Activated T-cell treated with anti-CD3 and anti-CD28 coated beads, Interleukin-2, amount 50 U/mL, for 72 hours (primary cell): ENCODE results near the gene KCNMB1. TPM values are rescaled to one million over a fixed set of nuclear protein-coding genes. Genes with fewer than 3 reads are reported as not detected.
"Not testable (repeated sequence)": the region's sequence is repeated elsewhere in the genome, so short reads cannot be mapped to it uniquely, and the experiment has no call there.

ENCODE experiments used
- ATAC-seq, 2 donors: fragments of 150-1000 bp; cut with Tn5 transposase; replicated peaks in 1 of 2; 2 replicates each; pipeline ENCODE4 v1.10.0; 2021; ENCODE audit warnings: moderate library complexity in 2 of 2, mild to moderate bottlenecking in 1 of 2
- DNase-seq, 2 donors: peaks; one replicate each; pipeline ENCODE4 v3.0.0; 2021 to 2022; ENCODE audit warnings: mixed read lengths in 1 of 2
- H3K27ac Mint-ChIP-seq: one replicate; pipeline ENCODE4 v1.8.0; 2022; ENCODE audit warnings: mild to moderate bottlenecking, moderate library complexity, mixed read lengths
- H3K27me3 Mint-ChIP-seq: one replicate; pipeline ENCODE4 v1.8.0; 2022; ENCODE audit warnings: low read depth, mixed read lengths
- H3K36me3 Mint-ChIP-seq, 2 donors: one replicate each; pipeline ENCODE4 v1.8.0; 2022; ENCODE audit warnings: mixed read lengths in 2 of 2, mild to moderate bottlenecking in 1 of 2; ENCODE audit not compliant: insufficient read depth in 2 of 2
- H3K4me1 Mint-ChIP-seq: one replicate; pipeline ENCODE4 v1.8.0; 2022; ENCODE audit warnings: low read depth, mixed read lengths
- H3K4me3 Mint-ChIP-seq, 2 donors: one replicate each; pipeline ENCODE4 v1.8.0; 2022; ENCODE audit warnings: mild to moderate bottlenecking in 2 of 2, mixed read lengths in 2 of 2, moderate library complexity in 2 of 2
- H3K9me3 Mint-ChIP-seq, 2 donors: one replicate each; pipeline ENCODE4 v1.8.0; 2022; ENCODE audit warnings: mixed read lengths in 2 of 2
- total RNA-seq, 2 donors: library from RNA; stranded (reverse); gene quantifications; one replicate each; pipeline ENCODE4 v1.2.3, GENCODE V29; 2022

KCNMB1 gene
- total RNA-seq, 2 donors from 2014 or later = not detected

GRCh38 chr5:170386743-170387395 lies 2.3 kb downstream of the KCNMB1 start:
- H3K36me3 Mint-ChIP-seq = no peaks in the 10 kb centered on the region
- no peak overlapping the region for H3K27ac Mint-ChIP-seq
- no peak overlapping the region for H3K4me3 Mint-ChIP-seq
- ATAC-seq = no peak
- H3K4me1 Mint-ChIP-seq = no peaks in the 10 kb centered on the region
- no peaks in the 10 kb centered on the region for H3K9me3 Mint-ChIP-seq
- peaks cover 7% of the 10 kb centered on the region for H3K27me3 Mint-ChIP-seq
- no peak for DNase-seq

DNA sequence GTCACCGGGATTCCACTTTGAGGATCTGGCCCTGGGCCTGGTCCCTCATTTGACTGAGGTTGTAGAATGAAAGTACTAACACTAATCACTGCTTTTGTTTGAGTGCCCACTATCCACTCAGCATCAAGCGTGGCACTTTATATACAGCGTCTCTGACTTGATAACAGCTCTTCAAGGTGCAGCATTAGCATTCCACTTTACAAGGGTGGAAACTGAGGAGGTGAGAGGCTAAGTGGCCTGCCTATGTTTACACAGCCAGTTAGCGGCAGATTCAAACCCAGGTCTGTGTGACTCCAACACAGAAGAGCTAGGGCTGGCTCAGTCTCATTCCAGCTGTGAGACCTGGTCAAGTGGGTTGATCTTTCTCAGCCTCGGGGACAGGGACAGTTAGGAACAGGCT lies 5.9 kb downstream of the KCNMB1 start:
- no peaks in the 10 kb centered on the region for H3K36me3 Mint-ChIP-seq
- H3K4me1 Mint-ChIP-seq = no peaks in the 10 kb centered on the region
- no peak overlapping the region for H3K27ac Mint-ChIP-seq
- ATAC-seq (no peak), DNase-seq (no peak)
- no peak overlapping the region for H3K4me3 Mint-ChIP-seq
- peaks cover 2% of the 10 kb centered on the region for H3K27me3 Mint-ChIP-seq
- no peaks in the 10 kb centered on the region for H3K9me3 Mint-ChIP-seq

DNA sequence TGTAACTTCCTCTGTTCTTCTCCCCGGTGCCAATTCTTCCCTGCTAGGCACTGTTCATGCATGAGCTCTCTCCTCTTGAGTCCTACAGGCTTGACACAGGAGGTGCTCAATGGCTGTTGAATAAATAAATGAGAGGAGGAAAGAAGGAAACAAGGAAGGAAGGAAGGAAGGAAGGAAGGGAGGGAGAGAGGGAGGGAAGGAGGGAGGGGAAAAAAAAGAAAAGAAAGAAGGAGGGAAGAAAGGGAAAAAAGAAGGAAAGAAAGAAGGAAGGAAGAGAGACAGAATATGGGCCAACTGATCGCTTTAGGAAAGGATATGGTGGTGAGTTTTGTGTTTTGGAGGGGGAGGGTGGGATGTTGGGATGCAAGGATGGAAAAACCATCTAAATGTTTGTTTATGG lies 6.4 kb downstream of the KCNMB1 start:
- ATAC-seq = no peak
- H3K4me3 Mint-ChIP-seq = no peak overlapping the region

GRCh38 chr5:170380361-170380951 lies 8.7 kb downstream of the KCNMB1 start:
- ATAC-seq (no peak), DNase-seq (no peak)
- Mint-ChIP-seq H3K27ac (no peak overlapping the region), H3K4me1 (no peaks in the 10 kb centered on the region), H3K27me3 (no peaks in the 10 kb centered on the region), H3K9me3 (no peaks in the 10 kb centered on the region), H3K4me3 (no peak overlapping the region), H3K36me3 (no peaks in the 10 kb centered on the region)

More for the DNA sequence above, 6.4 kb downstream of the KCNMB1 start:
- no peaks in the 10 kb centered on the region for H3K9me3 Mint-ChIP-seq
- H3K27ac Mint-ChIP-seq = no peak overlapping the region
- H3K4me1 Mint-ChIP-seq = no peaks in the 10 kb centered on the region
- no peaks in the 10 kb centered on the region for H3K27me3 Mint-ChIP-seq
- H3K36me3 Mint-ChIP-seq = no peaks in the 10 kb centered on the region
- DNase-seq = no peak

DNA sequence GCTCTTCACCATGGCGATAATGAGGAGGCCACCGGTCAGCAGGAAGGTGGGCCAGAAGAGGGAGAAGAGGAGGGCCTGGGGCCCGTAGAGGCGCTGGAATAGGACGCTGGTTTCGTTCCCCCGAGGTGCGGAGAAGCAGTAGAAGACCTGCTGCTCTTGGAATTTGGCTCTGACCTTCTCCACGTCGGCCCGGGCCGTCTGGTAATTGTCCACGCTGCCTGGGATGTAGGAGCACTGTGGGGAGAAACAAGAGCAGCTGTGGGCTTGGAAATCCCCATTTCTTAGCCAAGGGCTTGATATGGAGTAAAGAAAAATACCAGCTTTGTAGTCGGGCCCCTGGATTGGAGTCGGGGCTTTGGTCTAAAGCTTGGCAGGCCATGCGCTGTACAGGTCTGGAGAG lies 10.4 kb downstream of the KCNMB1 start:
- H3K9me3 Mint-ChIP-seq = no peaks in the 10 kb centered on the region

DNA sequence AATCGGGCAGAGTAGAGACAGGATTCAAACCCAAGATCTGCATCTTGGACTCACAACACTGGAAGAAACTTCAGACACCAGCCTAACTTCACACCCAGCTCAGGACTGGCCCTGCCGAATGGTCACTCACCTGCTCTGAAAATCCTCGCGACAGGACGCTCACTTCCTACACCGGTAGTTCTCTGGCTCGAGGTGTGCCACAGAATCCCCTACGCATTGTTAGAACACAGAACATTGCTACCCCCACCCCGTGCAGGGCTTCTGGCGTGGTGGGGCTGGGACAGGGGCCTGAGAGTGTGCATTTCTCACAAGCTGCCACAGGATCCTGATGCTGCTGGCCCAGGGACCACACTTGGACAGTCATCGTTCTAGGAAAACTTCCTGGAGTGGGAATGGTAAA lies 12.1 kb downstream of the KCNMB1 start:
- Mint-ChIP-seq H3K27ac (no peak overlapping the region), H3K36me3 (no peaks in the 10 kb centered on the region), H3K9me3 (no peaks in the 10 kb centered on the region), H3K4me3 (no peak overlapping the region), H3K4me1 (no peaks in the 10 kb centered on the region), H3K27me3 (peaks cover under 1% of the 10 kb centered on the region)
- DNase-seq = no peak
- no peak for ATAC-seq

More for the DNA sequence above, 10.4 kb downstream of the KCNMB1 start:
- DNase-seq (no peak), ATAC-seq (no peak)
- Mint-ChIP-seq H3K27ac (no peak overlapping the region), H3K36me3 (no peaks in the 10 kb centered on the region), H3K27me3 (no peaks in the 10 kb centered on the region), H3K4me1 (no peaks in the 10 kb centered on the region), H3K4me3 (no peak overlapping the region)

DNA sequence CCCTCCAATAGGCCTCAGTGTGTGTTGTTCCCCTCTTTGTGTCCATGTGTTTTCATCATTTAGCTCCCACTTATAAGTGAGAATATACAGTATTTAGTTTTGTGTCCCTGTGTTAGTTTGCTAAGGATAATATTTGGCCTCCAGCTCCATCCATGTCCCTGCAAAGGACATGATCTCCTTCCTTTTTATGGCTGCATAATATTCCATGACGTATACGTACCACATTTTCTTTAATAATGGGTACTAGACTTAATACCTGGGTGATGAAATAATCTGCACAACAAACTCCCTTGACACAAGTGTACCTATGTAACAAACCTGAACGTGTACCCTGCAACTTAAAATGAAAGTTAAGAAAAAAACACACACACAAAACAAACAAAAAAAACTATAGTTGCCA lies 12.6 kb downstream of the KCNMB1 start:
- not testable (repeated sequence) for H3K36me3 Mint-ChIP-seq, DNase-seq, H3K27me3 Mint-ChIP-seq, H3K27ac Mint-ChIP-seq, H3K4me3 Mint-ChIP-seq, ATAC-seq, H3K9me3 Mint-ChIP-seq, H3K4me1 Mint-ChIP-seq

DNA sequence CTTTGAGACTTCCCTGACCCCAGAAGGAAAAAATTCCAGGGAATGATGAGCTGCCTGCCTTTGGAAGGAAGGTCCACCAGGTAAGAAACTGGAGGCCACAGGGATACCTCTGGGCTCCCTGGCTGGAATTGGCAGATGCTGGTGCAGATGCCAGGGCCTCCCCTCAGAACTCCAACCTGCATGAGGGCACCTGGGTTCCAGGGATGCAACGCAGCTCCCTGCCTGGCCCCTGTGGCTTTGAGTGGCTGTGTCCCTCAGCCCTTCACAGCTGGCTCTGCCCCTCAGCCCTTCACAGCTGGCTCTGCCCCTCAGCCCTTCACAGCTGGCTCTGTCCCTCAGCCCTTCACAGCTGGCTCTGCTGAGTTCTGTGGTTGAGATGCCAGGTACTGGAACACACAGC lies 13.9 kb downstream of the KCNMB1 start:
- H3K4me1 Mint-ChIP-seq = no peaks in the 10 kb centered on the region
- no peak overlapping the region for H3K4me3 Mint-ChIP-seq
- H3K9me3 Mint-ChIP-seq = no peaks in the 10 kb centered on the region
- H3K27ac Mint-ChIP-seq = no peak overlapping the region
- DNase-seq = no peak
- H3K36me3 Mint-ChIP-seq = no peaks in the 10 kb centered on the region
- ATAC-seq = no peak
- H3K27me3 Mint-ChIP-seq = peaks cover 5% of the 10 kb centered on the region

GRCh38 chr5:170372971-170373370 lies 16.2 kb downstream of the KCNMB1 start:
- no peaks in the 10 kb centered on the region for H3K36me3 Mint-ChIP-seq
- no peaks in the 10 kb centered on the region for H3K4me1 Mint-ChIP-seq
- no peak overlapping the region for H3K4me3 Mint-ChIP-seq
- DNase-seq (no peak), ATAC-seq (no peak)
- no peak overlapping the region for H3K27ac Mint-ChIP-seq
- H3K27me3 Mint-ChIP-seq = peaks cover 5% of the 10 kb centered on the region
- H3K9me3 Mint-ChIP-seq = no peaks in the 10 kb centered on the region

DNA sequence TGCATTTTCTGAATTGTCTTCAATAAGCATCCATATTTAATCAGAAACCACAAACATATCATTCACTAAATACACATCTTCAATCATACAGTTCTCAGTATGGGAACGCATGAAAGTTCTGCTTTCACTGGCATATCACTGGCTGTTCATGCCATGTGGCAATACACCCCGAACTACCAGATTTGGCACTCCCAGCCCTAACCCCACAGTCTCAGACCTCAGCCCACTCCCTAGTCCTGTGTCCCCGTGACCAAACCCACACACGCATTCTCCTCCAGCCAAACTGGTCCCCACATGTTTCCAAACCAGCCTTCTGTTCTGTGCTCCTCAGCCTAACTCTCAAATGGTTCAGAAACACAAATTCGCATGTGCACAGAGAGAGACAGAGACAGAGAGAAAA lies 20.6 kb downstream of the KCNMB1 start:
- no peak overlapping the region for H3K27ac Mint-ChIP-seq
- DNase-seq (no peak), ATAC-seq (no peak)
- H3K9me3 Mint-ChIP-seq = no peaks in the 10 kb centered on the region
- H3K4me3 Mint-ChIP-seq = no peak overlapping the region
- H3K36me3 Mint-ChIP-seq = no peaks in the 10 kb centered on the region
- peaks cover 5% of the 10 kb centered on the region for H3K27me3 Mint-ChIP-seq
- H3K4me1 Mint-ChIP-seq = no peaks in the 10 kb centered on the region

DNA sequence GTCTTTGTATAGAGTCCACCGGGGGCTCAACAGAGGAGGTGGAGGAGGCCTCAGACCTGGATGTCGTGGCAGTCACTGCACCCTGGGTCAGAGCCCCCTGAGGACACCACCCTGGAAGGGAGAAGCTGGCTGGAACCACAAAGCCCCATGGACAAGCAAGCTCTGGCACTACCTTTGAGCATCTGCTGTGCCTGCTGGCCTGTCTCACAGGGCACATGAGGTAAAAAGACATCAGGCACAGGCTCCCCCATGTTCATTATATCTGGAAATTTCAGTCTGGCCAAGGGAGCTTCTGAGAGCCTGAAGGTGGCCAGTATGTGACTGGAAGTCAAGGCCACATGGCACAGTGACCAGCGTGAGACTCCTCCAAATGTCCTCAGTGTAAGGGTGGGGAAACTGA lies 22.9 kb downstream of the KCNMB1 start:
- ATAC-seq = no peak
- H3K27ac Mint-ChIP-seq = no peak overlapping the region
- H3K36me3 Mint-ChIP-seq = no peaks in the 10 kb centered on the region
- no peaks in the 10 kb centered on the region for H3K27me3 Mint-ChIP-seq
- H3K9me3 Mint-ChIP-seq = no peaks in the 10 kb centered on the region
- no peaks in the 10 kb centered on the region for H3K4me1 Mint-ChIP-seq
- H3K4me3 Mint-ChIP-seq = no peak overlapping the region
- no peak for DNase-seq

DNA sequence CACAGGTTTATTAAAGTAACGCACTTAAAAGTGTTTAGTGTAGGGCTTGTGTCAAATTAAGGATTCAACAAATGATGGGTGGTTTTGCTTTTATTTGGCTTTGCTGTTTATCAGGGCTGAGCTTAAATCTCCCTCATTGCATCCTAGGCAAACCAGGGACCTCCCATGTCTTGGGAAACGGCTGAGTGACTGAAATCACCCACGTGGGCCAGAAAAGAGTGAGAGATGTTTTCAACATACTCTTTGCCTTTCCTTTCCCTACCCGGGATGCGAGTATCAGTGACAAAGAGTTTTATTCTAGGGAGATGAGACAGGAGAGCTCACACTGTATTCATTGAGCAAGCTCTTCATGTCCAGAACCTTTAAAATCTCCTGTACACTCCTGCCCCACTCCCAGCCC lies 23.3 kb downstream of the KCNMB1 start:
- Mint-ChIP-seq H3K4me1 (no peaks in the 10 kb centered on the region), H3K9me3 (no peaks in the 10 kb centered on the region), H3K4me3 (no peak overlapping the region), H3K27me3 (no peaks in the 10 kb centered on the region), H3K27ac (no peak overlapping the region), H3K36me3 (no peaks in the 10 kb centered on the region)
- DNase-seq = no peak
- ATAC-seq = no peak

GRCh38 chr5:170365011-170365410 lies 24.2 kb downstream of the KCNMB1 start:
- no peaks in the 10 kb centered on the region for H3K4me1 Mint-ChIP-seq
- no peaks in the 10 kb centered on the region for H3K36me3 Mint-ChIP-seq
- ATAC-seq = no peak
- H3K9me3 Mint-ChIP-seq = no peaks in the 10 kb centered on the region
- no peaks in the 10 kb centered on the region for H3K27me3 Mint-ChIP-seq
- H3K27ac Mint-ChIP-seq = no peak overlapping the region
- no peak overlapping the region for H3K4me3 Mint-ChIP-seq
- DNase-seq = no peak

- H3K27ac Mint-ChIP-seq = no peak overlapping the region
- ATAC-seq (no peak), DNase-seq (no peak)
- no peaks in the 10 kb centered on the region for H3K36me3 Mint-ChIP-seq
- H3K4me3 Mint-ChIP-seq = no peak overlapping the region
- no peaks in the 10 kb centered on the region for H3K27me3 Mint-ChIP-seq
- no peaks in the 10 kb centered on the region for H3K4me1 Mint-ChIP-seq
- no peaks in the 10 kb centered on the region for H3K9me3 Mint-ChIP-seq
Observed at GRCh38 chr5:170363671-170364070, 25.5 kb downstream of the KCNMB1 start.
